Measurements from ENCODE around the gene MCMBP. TPM values are rescaled to one million over a fixed set of nuclear protein-coding genes. Genes with fewer than 3 reads are reported as not detected.
"Not testable (repeated sequence)": the region's sequence is repeated elsewhere in the genome, so short reads cannot be mapped to it uniquely, and the experiment has no call there.

The MCMBP gene
- total RNA-seq, 1 donor from 2014 or later = 52.1 TPM

DNA sequence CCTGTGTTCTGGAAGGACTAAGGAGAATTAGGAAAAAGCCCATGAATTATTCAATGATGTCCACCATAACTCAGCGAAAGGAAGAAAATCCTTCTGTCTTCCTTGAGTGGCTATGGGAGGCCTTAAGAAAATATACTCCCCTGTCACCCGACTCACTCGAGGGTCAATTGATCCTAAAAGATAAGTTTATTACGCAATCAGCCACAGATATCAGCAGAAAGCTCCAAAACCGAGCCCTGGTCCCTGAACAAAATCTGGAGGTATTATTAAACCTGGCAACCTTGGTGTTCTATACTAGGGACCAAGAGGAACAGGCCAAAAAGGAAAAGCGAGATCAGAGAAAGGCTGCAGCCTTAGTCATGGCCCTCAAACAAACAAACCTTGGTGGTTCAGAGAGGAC lies 13.4 kb upstream of the MCMBP start:
- intact Hi-C loops (cut with DNase I); ATAC-seq; DNase-seq (ENCODE audit: low spot score): not testable (repeated sequence)

GRCh38 chr10:119883901-119884611 lies 11.4 kb upstream of the MCMBP start:
- intact Hi-C loops (cut with DNase I); DNase-seq (ENCODE audit: low spot score); ATAC-seq: not testable (repeated sequence)

DNA sequence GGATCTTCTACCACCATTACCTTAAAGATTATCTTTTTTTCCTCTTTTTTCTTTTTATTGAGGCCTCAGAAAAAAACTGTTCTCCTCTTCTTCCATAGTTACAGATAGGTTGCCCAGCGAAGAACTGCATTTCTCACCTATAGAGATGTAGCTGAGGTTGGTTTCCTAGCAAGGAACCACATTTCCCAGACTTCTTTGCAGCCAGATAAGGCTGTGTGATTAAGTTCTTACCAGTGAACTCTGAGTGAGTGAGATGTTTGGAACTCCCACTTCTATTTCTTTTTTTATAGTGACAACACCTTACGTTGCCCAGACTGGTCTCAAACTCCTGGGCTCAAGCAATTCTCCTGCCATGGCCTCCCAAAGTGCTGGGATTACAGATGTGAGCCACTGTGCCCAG lies 5.9 kb upstream of the MCMBP start:
- DNase-seq (ENCODE audit: low spot score) (no peak), ATAC-seq (no peak)
- intact Hi-C loops (cut with DNase I) = no loop called here

DNA sequence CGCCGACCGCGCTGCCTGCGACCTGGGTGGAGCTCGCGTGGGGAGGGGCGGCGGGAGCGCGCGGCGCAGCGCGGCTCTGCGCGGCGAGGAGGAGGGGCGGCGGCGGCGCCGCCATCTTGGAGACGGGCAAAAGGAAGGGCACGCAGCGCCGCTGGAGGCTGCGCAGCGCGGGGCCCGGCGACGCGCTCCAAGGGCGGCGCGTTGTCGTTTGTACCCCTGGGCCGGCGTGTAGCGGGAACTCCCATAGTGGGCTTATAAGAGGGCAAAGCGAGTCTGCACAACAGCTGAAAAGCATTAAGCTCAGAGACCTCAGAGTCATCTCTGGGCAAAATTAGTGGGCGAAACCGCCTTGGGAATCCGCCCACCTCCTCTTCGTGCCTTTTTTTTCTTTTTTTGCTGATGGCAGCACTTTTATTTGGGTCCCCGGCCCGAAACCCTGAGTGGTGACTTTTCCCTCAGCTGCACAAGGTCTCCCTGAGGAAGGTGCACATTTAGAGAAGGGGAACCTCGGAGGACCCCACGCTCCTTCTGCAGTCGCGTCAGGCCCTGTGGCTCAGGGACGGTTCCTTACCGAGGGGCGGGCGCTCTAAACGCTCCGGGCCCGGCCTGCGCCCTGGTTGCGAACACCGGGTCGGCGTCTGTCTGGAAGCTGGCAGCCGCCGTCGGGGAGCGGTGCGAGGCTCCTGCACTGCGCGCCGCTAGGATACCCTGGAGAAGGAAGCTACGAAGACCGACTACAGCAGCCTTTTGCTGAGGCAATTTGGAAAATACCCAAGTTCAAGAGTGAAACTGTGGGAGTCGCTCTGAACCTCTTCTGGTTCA lies 428 bp upstream of the MCMBP start:
- intact Hi-C loops (cut with DNase I) = no loop called here
- peak; percentile 99 for ATAC-seq

GRCh38 chr10:119871881-119872609 lies 598 bp downstream of the MCMBP start:
- intact Hi-C loops (cut with DNase I) = no loop called here
- DNase-seq (ENCODE audit: low spot score) = peak; percentile 72
- ATAC-seq = peak; percentile 15

More for the DNA sequence above, 428 bp upstream of the MCMBP start:
- peak; percentile 93 for DNase-seq (ENCODE audit: low spot score)

DNA sequence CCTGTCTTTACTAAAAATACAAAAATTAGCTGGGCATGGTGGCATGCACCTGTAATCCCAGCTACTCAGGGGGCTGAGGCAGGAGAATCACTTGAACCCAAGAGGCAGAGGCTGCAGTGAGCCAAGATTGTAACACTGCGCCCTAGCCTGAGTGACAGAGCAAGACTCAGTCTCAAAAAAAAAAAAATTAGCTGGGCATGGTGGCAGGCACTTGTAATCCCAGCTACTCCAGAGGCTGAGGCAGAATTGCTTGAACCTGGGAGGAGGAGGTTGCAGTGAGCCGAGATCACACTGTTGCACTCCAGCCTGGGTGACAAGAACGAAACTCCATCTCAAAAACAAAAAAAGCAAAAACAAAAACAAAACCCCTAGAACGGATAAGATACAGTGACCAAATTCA lies 3.2 kb downstream of the MCMBP start:
- DNase-seq (ENCODE audit: low spot score); ATAC-seq: not testable (repeated sequence)
- intact Hi-C loops (cut with DNase I) = loop anchor here (10.0 kb wide), 2 partner anchors 115 to 185 kb away; no protein-coding TSS in a partner anchor

- ATAC-seq = no peak
- intact Hi-C loops (cut with DNase I) = loop anchor here (10.0 kb wide), 2 partner anchors 113 to 183 kb away; no protein-coding TSS in a partner anchor
- no peak for DNase-seq (ENCODE audit: low spot score)
These were observed 5.3 kb downstream of the MCMBP start for GRCh38 chr10:119867317-119867716.

DNA sequence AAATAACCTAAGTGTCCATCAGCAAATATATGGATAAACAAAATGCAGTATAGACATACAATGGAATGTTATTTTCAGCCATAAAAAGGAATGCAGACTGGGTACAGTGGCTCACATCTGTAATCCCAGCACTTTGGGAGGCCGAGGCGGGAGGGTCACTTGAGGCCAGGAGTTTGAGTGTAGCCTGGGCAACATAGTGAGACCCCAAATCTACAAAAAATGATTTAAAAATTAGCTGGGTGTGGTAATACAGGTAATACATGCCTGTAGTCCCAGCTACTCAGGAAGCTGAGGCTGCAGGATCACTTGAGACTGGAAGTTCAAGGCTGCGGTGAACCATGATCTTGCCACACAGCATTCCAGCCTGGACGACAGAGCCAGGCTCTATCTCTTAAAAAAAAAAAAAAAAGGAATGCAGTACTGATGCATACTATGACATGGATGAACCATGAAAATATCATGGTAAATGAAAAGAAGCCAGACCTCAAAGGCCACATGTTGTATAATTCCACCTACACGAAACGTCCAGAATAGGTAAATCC lies 6.9 kb downstream of the MCMBP start:
- intact Hi-C loops (cut with DNase I) = loop anchor here (10.0 kb wide), 2 partner anchors 111 to 181 kb away; no protein-coding TSS in a partner anchor
- DNase-seq (ENCODE audit: low spot score) (no peak), ATAC-seq (no peak)

DNA sequence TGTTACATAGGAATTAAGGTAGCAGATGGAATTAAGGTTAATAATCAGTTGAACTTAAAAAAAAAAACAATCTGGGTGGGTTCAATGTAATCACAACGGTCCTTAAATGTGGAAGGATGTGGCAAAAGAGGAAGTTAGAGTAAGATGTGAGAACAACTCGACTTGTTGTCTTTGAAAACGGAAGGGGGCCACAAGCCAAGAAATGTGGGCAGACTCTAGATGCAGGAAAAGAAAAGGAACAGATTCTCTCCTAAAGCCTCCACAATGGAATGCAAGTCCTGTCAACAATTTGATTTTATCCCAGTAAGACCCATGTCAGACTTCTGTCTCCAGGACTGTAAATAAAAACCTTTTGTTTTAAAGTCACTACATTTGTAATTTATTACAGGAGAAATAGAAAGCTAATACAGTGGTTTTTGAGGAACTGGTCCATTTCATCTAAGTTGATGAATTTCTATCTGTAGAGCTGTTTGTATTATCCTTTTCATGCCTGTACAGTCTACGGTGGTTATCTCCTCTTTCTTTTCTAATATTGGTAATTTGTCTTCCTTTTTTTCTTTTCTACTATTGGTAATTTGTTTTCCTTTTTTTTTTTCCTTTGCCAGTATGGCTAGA lies 8.6 kb downstream of the MCMBP start:
- DNase-seq (ENCODE audit: low spot score) (no peak), ATAC-seq (no peak)
- intact Hi-C loops (cut with DNase I) = loop anchor here (10.0 kb wide), 2 partner anchors 109 to 179 kb away; no protein-coding TSS in a partner anchor

DNA sequence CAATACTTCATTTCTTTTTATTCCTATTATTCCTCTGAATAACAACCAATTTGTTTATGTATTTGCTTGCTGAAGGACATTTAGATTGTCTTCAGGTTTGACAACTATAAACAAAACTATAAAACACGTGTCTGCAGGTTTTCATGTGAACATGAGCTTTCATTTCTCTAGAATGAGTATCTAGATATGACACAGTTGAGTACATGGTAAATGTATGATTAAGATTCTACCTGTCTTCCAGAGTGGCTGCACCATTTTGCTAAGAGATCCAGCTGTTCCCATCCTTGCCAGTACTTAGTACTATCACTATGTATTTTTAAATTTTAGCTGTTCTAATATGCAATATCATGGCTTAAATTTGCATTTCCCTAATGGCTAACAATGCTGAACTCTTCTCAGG lies 10.1 kb downstream of the MCMBP start:
- intact Hi-C loops (cut with DNase I) = loop anchor here (10.0 kb wide), 2 partner anchors 108 to 178 kb away; no protein-coding TSS in a partner anchor
- DNase-seq (ENCODE audit: low spot score) = no peak
- ATAC-seq = no peak

DNA sequence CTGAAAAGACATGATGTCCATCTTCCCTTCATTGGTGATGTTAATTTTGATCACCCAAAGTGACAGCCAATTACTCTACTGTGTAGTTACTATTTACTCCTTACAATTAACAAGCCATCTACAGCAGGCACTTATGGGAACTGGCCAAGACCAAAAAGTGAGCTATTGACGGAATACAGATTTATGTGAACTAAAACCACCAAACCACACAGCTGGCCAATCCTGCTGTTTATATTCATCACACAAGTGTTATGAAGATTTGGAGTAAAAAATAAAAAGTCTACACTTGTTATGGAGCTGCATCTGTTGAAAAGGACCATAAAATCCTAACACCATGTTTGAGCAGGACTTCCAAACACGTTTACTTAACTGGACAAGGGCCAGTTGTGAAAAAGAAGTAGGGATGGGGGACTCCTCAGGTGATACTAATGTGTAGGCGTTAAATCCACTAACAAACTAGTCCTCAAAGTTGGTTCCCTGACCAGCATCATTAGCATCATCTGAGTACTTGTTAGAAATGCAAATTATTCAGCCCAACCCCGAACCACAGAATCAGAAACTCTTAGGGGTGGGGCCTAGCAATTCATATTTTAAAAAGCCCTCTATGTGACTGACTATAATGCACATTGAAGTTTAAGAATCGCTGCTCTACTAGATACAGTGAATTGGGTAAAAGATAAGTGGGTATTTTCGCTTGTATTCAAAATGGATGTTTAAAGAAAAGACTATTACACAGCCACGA lies 11.6 kb downstream of the MCMBP start:
- no peak for ATAC-seq
- intact Hi-C loops (cut with DNase I) = loop anchor here (10.0 kb wide), 2 partner anchors 106 to 176 kb away; no protein-coding TSS in a partner anchor
- DNase-seq (ENCODE audit: low spot score) = no peak

DNA sequence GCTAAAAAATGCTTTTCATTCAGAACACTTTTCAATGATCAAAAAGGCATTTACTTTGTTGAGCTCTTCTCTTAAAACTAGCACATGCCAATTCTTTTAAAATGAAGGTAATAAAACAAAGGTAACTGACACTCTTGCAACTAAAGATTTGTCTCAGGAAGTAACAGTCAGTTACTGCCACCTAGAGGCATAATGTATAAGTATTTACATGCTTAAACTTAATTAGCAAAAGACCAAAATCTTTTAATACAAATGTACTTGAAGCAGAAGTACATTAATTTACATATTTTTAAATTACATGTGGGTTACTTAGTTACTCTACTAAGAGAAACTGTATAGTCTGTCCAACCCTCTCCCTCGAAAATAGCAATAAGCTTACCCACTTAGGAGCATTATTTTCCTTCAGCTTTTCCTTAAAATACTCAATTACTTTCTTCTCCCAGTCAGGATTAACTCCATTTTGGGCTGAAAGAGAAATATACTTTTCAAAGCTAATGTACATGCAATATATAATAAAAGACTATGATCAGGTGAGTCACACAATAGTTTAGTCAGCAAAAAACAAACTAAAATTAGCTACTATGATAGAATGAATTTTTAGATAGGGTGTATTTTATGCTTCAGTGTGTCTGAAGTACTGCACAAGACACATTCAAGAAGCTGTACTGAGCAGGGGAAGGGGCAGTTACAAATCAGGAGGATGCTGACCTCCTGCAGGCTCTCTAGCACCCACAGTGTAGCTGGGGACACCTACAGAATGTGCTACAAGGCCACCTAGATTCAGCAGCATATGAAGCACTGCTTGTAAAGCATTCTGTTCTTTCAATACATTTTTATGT lies 13.0 kb downstream of the MCMBP start:
- ATAC-seq (no peak), DNase-seq (ENCODE audit: low spot score) (no peak)
- intact Hi-C loops (cut with DNase I) = loop anchor here (10.0 kb wide), 2 partner anchors 105 to 175 kb away; no protein-coding TSS in a partner anchor

DNA sequence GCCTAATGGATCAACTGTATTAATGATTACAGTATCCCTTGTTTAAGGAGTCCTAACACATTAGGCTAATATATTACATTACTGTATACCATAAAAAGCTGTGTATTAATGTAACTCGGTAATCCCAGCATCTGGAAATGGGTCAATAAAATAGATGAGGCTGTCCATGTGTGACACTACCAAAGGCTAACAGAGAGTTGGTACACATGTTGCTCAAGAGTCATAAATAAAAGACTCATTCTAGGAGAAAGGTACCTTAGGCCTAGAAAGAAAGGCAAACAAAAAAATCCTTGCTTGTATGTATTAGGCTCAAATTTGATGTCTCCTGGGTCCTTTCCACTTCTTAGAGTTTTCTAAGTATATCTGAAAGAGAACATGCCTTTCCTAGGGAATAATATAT lies 14.6 kb downstream of the MCMBP start:
- ATAC-seq (no peak), DNase-seq (ENCODE audit: low spot score) (no peak)
- intact Hi-C loops (cut with DNase I) = no loop called here

- DNase-seq (ENCODE audit: low spot score) (no peak), ATAC-seq (no peak)
- intact Hi-C loops (cut with DNase I) = no loop called here
These were observed 19.1 kb downstream of the MCMBP start for GRCh38 chr10:119853574-119853973.

- no peak for ATAC-seq
- intact Hi-C loops (cut with DNase I) = no loop called here
- no peak for DNase-seq (ENCODE audit: low spot score)
These were observed 19.8 kb downstream of the MCMBP start for GRCh38 chr10:119852822-119853221.

DNA sequence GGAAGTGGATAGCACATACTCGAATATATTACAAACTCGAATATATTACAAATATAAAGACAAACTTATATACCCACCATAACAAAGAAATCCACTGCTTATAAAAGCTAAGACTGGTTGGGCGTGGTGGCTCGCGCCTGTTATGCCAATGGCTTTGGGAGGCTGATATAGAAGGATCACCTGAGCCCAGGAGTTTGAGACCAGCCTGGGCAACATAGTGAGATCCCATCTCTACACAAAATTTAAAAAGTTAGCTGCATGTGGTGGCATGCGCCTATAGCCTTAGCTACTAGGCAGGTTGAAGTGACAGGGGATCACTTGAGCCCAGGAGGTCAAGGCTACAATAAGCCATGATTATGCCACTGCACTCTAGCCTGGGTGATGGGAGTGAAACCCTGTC lies 20.4 kb downstream of the MCMBP start:
- intact Hi-C loops (cut with DNase I) = no loop called here
- ATAC-seq (no peak), DNase-seq (ENCODE audit: low spot score) (no peak)

- ATAC-seq (no peak), DNase-seq (ENCODE audit: low spot score) (no peak)
- intact Hi-C loops (cut with DNase I) = no loop called here
These were observed 22.7 kb downstream of the MCMBP start for GRCh38 chr10:119849944-119850343.
